ENCODE measurements around the gene SIRPB1.
"Not testable (repeated sequence)": the region's sequence is repeated elsewhere in the genome, so short reads cannot be mapped to it uniquely, and the experiment has no call there.

The SIRPB1 gene

DNA sequence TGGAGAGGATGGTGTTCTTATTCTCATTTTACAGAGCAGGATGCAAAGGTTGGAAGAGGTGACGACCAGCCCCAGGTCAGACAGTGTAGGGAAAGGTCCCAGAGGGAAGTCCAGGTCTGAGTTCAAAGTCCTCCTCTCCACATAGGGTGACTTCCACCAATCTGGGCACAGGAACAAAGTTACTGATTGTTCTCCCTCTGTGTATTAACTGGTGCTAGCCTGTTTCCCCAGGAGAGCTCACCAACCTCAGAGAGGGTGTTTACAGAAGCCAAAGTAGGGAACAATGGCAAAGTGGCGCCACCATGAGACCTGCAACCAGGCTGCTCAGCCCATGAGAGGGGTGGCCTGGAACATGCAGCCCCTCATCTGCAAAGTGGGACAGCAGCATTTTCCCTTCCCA, 16.8 kb upstream of the SIRPB1 start:
- DNase-seq (ENCODE audit: low spot score): no peak

DNA sequence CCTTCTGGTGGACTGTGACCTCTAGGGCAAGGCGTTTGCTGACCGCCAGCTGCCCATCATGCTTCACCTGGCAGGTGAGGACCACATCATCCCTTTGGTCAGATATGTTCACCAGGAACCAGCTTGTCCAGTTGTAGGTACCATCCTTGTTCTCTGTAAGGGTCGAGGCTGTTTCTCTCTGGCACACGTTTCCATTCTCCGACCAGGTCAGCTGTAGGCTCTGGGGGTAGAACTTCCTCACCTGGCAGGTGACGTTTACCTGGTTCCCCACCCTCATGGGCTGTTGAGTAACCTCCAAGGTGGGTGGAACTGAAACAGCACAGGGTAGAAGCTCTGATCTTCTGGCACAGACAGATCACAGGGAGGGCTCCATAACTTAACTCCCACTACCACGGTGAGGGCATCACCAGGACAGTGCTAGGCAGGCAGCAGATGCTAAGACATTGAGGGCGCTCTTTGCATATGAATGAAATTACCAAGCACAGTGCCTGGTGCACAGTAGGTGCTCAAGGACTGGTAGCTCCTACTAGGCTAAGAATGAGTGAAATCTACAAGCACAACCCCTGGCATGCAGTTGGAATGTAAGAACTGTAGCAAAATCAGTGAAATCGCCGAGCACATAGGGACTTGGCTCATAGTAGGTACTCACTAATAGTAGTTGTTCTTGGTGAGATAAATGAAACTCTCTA, 15.6 kb upstream of the SIRPB1 start:
- DNase-seq (ENCODE audit: low spot score): no peak

DNA sequence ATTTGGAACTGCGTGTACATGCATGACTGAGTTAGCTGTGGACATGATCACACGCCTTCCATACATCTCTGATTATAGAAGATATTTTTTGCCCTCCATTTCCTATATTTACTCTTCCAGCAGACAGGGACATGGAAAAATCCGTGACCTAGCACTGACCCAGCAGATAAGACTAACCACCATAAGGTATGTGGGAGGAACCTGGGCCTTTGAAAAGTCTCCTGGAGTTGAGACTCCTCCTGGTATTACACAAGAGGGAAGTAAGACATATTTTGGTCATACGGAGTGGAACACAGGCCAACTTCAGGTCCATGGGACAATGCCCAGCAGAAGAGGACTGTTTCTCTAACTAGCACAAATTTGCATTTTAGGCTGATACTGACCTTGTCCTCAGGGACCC, 13.7 kb upstream of the SIRPB1 start:
- peak; percentile 0 for DNase-seq (ENCODE audit: low spot score)

DNA sequence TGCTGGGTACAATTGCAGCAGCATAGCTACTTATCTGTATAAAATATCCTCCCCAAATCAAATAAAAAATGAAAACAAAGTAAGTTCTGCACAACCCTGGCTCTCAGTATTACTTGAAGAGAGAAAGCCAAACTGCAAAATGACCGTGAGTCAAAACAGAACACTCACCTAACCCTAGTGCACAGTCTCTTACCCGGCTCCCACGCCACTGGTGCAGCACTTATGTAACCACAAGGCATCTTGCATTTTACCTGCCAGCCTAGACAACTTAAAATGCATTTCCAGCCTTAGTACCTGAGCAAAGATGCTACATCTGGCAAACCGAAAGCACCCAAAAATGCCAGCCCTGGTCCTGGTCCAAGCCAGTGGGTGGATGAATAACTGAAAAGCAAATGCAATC, 12.4 kb upstream of the SIRPB1 start:
- peak; percentile 0 for DNase-seq (ENCODE audit: low spot score)

DNA sequence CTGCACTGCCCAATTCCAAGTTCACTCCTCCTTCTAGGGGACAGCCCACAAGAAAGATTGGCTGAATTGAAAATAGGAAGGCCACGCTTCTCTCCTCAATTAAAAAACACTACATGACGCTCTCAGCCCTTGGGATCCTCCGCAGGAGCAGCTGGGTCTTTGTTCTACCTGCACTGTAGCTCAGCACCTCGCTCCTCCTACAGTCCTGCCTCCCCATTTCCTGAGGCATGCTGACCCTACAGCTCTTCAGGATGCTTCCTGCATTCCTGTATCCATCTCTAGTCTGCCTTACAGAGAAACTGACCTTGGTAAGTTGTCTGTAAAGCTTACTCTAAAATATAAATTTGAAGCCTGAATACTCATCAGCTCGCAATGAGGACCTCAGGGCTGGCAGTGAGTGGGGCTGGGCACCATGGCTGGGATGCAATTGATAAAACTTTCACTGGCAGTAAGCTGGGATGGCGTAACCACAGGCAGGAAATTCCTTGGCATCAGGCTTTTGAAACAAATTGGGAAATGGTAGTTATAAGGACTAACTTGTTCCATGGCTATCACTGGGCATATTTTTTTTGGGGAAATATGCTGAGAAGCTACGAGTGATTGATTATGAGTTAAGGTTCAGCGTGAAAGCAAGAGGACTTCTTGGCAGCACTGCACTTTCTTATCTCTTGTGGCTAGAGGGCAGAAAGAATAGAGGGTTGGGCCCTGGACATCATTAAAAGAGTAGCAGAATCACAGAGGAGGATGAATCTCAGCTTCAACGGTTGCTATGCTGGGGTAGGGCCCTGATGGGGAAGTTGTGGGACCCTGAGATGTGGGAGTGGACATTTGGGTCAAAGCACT, 11.7 kb upstream of the SIRPB1 start:
- DNase-seq (ENCODE audit: low spot score): peak; percentile 0

DNA sequence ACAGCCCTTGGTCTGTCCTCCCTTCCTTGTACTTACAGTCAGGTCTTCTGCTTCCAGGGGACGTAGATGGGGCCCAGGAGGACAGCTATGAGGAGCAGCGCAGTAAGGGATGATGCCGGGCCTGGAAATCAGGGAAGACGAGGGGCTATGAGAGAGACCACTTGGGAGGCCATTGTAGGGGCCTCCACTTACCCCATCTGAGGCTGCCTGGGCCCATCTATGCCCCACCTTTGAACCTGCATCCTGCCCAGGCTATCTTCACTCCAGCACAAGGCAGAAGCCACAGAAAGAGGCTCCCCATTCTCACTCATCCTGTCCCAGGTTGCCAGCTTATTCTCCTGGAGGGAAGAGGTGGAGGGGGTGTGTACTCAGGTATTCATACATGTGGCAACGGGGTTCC, 10.4 kb upstream of the SIRPB1 start:
- DNase-seq (ENCODE audit: low spot score): no peak

DNA sequence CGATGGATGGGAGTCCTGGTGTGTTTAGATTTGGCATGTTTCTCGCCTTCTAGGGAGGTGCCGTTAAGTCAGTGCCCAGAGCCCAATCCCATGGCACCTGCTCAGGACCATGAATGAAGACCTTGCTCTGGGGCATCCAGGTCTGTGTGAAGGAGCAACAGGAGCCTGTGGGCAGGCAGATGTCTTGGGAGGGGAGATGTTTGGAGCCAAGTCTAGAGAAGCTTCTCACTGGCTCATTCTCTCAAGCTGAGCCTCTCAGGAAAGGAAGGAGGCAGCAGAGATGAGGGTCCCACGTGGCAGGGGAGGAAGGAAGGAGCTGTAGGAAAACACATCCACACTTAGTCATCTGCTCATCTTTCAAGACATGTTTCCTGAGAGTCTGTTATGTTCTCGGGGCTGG, 9.5 kb upstream of the SIRPB1 start:
- DNase-seq (ENCODE audit: low spot score): no peak

DNA sequence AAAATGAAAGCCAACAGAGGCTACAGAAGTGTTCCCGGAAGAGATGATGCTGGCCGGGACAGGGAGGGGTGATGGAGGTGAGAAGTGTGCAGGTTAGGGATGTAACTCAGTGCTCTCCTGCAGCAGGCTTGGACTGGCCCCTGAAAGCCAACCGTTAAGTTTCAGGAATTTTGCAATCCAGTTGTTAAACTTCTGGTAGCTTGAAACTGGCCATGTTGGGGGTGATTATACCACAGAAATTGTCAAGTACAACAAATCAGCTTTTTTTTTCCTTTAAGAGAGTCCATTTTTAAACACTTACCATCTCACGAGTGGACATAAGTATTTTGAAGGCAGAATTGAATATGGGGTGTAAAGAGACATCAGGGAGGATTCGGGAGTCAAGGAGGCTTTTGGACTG, 8.8 kb upstream of the SIRPB1 start:
- no peak for DNase-seq (ENCODE audit: low spot score)

DNA sequence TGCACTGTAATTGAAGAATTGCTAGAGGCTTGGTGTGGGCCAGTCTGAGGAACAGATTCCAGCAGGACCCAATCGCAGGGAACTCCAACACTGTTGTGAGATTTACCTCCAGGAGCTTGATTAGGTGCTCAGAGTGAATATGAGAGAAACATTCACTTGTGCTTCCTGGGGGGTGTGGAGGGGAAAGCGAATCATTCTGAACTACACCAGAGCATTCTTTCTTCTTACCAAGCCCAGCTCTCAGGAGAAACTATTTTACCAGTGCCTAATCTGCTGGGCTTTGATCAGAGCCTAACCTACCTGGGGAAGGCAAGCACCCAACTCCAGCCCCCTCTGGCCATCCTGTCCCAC, 7.4 kb upstream of the SIRPB1 start:
- DNase-seq (ENCODE audit: low spot score): no peak

DNA sequence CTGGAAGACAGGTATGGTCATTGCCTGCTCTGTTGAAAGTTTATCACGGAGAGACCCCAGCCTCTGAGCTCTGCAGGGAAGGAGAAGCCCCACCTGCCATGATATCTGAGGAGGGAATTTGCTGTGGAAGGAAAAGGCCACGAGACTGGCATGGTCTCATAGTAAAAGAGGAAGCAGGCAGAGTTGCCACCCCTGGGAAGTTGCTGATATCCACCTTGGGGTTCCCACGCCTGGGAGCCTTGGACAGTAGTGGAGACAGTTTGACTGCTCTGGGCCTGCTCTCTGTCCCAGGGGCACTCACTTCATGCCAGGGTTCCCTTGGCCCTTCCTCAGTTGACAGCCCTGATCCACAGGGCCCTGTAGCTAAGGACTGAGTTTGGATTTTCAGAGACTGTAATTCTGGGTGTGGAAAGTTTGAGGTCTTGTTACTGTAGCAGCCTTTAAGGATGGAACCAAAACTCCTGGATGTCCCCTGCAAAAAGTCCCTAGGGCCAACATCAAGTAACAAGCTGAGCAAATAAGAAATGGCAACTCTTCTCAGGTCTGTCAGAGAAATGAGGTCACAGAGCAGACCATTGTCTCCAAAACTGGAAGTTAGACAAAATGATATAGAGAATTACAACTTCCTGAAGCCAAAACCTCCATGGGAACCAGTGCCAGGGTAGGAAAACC, 6.9 kb upstream of the SIRPB1 start:
- no peak for DNase-seq (ENCODE audit: low spot score)

DNA sequence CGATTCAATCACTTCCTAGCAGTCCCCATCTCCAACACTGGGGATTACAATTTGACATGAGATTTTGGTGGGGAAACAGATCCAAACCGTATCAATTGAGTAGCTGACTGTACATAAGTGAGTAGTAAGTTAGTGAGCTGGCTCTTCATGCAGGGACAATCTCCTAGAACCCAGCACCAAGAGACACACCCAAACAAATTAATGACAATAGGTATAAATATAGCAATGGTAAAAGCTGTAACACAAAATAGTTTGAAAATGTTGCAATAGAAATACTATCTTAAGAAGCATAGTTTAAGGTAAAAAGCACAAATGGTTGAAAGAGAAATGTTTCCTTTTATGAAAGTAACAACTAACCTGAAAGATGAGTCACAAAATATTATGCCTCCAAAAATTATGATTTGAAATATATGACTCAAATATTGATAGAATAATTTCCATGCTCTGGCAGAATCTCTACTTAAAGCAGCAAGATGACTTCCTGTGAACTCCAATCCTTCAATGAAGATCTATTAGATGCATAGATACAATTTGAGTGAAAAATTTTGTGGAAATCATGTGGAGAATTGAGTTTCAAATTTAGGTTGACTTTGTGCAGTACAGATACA, 5.4 kb upstream of the SIRPB1 start:
- no peak for DNase-seq (ENCODE audit: low spot score)

DNA sequence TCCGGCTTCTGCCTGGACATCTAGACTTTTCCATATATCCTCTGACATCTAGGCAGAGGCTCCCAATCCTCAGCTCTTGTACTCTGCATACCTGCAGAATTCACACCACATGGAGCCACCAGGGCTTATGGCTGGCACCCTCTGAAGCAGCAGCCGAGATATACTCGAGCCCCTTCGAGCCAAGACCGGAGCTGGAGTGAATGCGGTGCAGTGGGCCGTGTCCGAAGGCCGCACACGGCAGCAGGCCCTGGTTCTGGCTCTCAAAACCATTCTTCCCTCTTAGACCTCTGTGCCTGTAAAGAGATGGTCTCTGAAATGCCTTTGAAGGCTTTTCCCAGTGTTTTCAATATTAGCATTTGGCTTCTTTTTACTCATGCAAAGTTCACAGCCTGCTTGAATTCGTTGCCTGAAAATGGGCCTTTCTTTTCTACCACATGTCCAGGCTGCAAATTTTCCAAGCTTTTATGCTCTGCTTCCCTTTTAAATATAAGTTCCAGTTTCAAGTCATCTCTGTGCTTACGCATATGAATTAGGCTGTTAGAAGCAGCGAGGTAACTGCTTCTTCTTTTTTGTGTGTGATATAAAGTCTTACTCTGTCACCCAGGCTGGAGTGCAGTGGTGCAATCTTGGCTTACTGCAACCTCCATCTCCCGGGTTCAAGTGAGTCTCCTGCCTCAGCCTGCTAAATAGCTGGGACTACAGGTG, 3.8 kb upstream of the SIRPB1 start:
- no peak for DNase-seq (ENCODE audit: low spot score)

DNA sequence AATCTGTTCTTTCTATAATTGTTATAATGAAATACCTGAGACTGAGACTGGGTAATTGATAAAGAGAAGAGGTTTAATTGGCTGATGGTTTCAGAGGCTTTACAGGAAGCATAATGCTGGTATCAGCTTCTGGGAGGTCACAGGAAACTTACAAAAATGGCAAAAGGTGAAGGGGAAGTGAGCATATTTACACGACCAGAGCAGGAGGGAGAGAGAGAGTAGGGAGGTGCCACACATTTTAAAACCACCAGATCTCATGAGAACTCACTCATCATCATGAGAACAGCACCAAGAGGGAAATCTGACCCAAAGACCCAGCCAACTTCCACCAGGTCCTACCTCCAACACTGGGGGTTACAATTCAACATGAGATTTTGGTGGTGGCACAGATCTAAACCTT, 2.6 kb upstream of the SIRPB1 start:
- DNase-seq (ENCODE audit: low spot score): no peak

DNA sequence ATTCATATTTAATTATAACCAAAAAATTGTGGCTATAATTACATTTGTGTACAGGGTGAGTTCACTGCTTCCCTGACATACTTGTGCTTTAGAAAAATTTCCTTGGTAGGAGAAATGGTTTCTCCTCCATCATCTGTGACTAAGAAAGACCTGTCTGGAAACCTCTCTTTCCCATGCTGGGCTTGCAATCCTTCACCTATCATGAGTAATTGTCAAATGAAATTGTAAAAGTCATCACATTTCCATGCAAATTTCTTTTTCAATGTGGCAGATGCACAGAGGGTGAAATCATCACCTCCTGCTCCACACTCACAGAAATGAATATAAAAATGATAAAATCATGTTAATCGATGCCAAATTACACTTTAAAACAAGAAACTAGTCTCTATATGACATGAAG, 1.5 kb upstream of the SIRPB1 start:
- DNase-seq (ENCODE audit: low spot score): no peak

DNA sequence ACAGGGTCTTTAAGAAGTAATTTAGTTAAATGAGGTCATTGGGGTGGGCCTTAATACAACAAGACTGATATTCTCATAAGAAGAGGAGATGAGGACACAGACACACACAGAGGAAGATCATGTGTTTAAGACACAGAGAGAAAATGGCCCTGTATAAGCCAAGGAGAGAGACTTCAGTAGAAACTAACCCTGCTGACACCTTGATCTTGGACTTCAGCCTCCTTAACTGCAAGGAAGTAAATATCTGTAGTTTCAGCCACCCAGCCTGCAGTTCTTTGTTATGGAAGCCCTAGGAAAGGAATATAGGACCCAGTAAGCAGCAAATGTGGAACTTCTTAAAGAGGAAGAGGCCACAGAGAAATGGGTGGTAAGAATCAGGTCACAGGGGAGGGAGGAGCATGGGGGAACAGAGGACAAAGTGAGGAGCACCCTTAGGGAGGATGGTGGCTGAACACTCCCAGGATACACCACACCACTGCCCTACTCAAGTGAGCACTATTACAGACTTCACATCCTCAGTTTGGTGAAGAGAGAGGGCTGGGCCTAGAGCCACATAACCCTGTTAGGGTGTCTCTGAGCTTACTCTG, 762 bp downstream of the SIRPB1 start:
- DNase-seq (ENCODE audit: low spot score): no peak

DNA sequence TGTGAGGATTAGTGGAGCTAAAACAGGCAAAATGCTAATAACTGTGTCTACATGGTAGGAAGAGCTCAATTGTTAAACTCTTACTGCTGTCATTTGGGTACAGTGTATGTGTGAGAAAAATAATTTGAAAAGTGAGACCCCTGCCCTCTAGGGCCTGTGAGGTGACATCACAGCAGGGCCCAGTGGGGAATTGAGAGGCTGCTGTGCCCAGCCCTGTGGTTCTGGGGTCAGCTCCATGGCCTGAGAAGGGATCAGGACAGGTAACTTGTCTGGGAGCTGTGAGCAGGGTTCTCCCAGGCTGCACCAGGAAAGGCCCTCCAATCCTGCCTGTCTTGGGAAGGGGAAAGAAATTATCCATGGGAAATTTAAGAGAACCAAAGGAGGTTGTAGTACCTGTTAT, 1.3 kb downstream of the SIRPB1 start:
- no peak for DNase-seq (ENCODE audit: low spot score)

DNA sequence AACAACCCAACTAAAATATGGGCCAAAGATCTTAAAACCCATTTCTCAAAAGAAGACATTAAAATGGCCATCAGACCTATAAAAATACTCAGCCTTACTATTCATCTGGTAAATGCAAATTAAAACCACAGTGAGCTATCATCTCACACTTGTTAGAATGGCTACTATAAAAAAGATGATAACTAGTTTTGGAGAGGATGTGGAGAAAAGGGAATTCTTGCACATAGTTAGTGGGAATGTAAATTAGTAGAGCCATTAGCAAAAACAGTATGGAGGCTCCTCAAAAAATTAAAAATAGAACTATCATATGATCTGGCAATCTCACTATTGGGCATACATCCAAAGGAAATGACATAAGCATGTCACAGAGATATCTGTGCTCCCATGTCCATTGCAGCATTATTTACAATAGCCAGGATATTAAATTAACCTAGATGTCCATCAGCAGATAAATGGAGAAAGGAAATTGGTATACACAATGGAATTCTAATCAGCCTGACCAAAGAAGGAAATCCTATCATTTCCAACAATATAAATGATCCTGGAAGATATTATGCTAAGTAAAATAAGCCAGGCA, 2.9 kb downstream of the SIRPB1 start:
- no peak for DNase-seq (ENCODE audit: low spot score)

DNA sequence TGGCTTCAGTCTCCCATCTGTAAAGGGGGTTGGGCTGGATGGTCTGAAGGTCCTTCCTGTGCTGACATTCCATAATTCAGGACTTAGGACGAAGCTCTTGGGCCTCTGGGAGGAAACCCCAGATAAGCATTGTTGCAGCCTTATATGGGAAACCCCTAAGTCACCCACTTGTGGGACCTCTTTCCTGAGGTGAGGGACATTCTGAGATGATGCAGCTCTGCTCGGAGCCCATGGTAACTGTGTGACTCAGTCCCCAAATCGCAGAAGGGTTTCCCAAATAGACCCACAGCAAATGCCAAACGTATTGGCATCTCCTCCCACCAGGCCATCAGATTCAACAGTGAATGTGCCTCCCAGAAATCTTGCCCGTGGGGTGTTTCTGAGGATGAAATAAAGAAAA, 9.4 kb downstream of the SIRPB1 start:
- DNase-seq (ENCODE audit: low spot score): not testable (repeated sequence)

DNA sequence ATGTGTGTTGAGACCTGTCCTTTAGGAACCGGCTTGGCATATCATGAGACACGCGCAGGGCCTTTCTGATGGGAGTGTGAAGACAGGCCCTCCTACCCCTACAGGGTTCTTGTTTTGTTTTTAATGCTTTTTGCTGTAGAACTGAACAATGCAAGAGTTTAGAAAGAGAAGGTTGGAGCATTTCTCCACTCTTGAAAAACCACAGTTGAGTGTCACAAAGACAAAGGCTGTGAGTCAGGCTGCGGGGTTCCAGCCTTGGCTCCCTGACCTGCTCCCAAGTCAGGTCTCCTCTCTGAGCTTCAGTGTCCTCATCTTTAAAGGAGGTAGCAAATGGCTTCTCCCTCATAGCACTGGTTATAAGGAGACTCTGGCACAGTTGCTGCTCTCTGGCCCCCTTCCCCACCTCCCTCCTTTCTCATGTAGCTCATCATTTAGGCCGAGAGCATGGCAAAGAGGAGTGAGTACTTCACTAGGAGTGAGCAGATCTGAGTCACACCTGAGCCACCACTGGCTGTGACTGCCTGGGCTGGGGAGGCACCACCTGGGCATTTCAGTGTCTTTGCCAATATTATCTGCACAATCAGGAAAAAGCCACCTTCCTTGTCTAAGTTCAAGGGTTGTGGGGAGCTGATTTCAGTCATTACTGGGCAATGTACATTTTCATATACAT, 11.0 kb downstream of the SIRPB1 start:
- not testable (repeated sequence) for DNase-seq (ENCODE audit: low spot score)

DNA sequence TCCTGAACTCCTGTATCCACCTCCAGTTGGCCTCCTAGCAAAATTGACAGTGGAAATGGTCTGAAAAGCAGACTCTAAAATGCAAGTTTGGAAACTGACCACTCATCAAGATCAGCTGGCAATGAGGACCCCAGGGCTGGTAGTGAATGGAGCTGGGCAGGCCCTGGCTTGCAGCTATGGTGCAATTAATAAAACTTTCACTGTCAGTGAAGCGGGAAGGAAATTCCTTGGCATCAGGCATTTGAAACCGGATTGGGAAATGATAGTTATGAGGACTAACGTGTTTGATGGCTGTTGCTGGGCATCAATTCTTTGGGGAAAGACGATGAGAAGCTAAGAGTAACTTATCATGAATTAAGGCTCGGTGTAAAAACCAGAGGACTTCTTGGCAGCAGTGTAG, 19.1 kb downstream of the SIRPB1 start:
- DNase-seq (ENCODE audit: low spot score): no peak

DNA sequence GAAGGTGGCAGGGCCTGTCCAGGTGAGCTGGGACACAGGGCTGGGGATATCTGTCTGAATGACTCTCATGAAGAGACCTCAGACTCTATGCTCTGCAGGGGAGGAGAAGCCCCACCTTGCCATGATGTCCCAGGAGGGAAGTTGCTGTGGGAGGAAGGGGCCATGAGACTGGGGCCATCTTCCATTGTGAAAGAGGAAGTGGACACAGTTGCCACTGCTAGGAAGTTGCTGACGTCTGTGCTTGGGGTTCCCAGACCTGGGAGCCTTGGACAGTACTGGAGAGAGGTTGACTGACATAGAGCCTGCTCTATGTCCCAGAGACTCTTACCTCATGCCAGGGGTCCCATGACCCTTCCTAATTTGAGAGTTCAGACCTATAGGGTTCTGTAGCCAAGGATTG, 24.5 kb downstream of the SIRPB1 start:
- no peak for DNase-seq (ENCODE audit: low spot score)

Measured in Ammon's horn (tissue), 1 donor.